PFSK-1 (cell line): ENCODE results near the gene CHST11.

Source experiments
- FOXP2 ChIP-seq: optimal IDR thresholded peaks from 2 replicates; pipeline ENCODE3; 2011; ENCODE audit warnings: borderline replicate concordance, control low read depth, inconsistent platforms; ENCODE audit not compliant: insufficient read depth; ENCODE audit errors: extremely low read length, extremely low read depth
- POLR2AphosphoS5 ChIP-seq: IDR thresholded peaks from 2 replicates; pipeline ENCODE4 v1.6.1; 2012; ENCODE audit warnings: low read depth, mild to moderate bottlenecking, control low read depth, low read length, moderate library complexity
- SIN3A ChIP-seq: IDR thresholded peaks from 2 replicates; pipeline ENCODE4 v1.6.1; 2012; ENCODE audit warnings: mild to moderate bottlenecking, low read length, moderate library complexity, borderline replicate concordance; ENCODE audit not compliant: insufficient read depth
- TAF1 ChIP-seq: IDR thresholded peaks from 2 replicates; pipeline ENCODE4 v1.6.1; 2012; ENCODE audit warnings: low read length, control low read depth, borderline replicate concordance; ENCODE audit not compliant: insufficient read depth
- TF ChIP-seq, protein P1 (sequence below), 2 experiments: IDR thresholded peaks; 2 replicates each; pipeline versions ENCODE4 v1.6.1 to v1.8.0; 2011 to 2012; ENCODE audit warnings: low read depth in 2 of 2, low read length in 2 of 2, control low read depth in 1 of 2, inconsistent platforms in 1 of 2, mild to moderate bottlenecking in 1 of 2, moderate library complexity in 1 of 2; ENCODE audit not compliant: insufficient read depth in 1 of 2

Gene CHST11

DNA sequence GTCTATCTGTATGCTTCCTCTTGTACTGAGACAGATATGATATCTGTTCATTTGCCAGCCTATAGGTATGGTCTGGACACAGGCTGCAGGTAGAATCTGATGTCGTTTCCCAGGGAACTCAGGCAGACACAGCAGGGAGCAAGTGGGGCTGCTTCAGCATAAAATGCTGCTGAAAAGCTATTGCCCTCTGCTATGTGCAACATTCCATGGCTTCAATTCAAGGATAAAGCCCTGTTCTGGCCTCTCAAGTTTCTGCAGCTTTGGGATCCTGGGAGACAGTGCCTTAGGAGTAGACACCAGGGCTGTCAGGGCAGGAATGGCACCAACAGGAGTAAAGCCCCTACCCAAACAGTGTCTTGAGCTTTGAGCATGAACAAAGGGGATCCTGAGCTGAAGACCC, 327.8 kb downstream of the CHST11 start:
- no peak for TF ChIP-seq FOXP2
- TF ChIP-seq, protein P1, sequence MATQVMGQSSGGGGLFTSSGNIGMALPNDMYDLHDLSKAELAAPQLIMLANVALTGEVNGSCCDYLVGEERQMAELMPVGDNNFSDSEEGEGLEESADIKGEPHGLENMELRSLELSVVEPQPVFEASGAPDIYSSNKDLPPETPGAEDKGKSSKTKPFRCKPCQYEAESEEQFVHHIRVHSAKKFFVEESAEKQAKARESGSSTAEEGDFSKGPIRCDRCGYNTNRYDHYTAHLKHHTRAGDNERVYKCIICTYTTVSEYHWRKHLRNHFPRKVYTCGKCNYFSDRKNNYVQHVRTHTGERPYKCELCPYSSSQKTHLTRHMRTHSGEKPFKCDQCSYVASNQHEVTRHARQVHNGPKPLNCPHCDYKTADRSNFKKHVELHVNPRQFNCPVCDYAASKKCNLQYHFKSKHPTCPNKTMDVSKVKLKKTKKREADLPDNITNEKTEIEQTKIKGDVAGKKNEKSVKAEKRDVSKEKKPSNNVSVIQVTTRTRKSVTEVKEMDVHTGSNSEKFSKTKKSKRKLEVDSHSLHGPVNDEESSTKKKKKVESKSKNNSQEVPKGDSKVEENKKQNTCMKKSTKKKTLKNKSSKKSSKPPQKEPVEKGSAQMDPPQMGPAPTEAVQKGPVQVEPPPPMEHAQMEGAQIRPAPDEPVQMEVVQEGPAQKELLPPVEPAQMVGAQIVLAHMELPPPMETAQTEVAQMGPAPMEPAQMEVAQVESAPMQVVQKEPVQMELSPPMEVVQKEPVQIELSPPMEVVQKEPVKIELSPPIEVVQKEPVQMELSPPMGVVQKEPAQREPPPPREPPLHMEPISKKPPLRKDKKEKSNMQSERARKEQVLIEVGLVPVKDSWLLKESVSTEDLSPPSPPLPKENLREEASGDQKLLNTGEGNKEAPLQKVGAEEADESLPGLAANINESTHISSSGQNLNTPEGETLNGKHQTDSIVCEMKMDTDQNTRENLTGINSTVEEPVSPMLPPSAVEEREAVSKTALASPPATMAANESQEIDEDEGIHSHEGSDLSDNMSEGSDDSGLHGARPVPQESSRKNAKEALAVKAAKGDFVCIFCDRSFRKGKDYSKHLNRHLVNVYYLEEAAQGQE (IDR thresholded peaks at IDR 0.05; ENCODE audit: insufficient read depth in 1 of 2, low read depth in 2 of 2, low read length in 2 of 2), result no peak
- no peak for TF ChIP-seq TAF1
- no peak for TF ChIP-seq POLR2AphosphoS5
- TF ChIP-seq SIN3A, result no peak

DNA sequence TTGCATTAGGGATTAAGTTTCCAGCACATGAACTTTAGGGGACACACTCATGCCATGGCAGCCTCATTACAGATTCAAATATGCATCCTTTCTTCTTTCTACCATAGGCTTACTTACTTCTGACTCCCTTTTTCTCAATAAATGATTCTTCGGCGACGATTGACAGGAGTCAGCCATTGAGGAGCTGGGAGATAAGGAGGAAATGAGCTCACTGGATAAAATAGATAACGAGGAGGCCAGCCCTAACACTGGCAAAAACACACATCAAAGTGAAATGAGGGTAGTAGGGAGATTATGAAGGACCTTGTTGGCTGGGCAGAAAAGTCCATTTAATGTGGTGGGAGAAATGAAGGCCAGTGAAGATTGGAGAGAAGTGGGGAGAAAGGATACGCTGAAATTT, 329.1 kb downstream of the CHST11 start:
- no peak for TF ChIP-seq POLR2AphosphoS5
- TF ChIP-seq SIN3A, result no peak
- TF ChIP-seq FOXP2, result no peak
- TF ChIP-seq, protein P1 (IDR thresholded peaks at IDR 0.05; ENCODE audit: insufficient read depth in 1 of 2, low read depth in 2 of 2, low read length in 2 of 2), result no peak
- no peak for TF ChIP-seq TAF1

DNA sequence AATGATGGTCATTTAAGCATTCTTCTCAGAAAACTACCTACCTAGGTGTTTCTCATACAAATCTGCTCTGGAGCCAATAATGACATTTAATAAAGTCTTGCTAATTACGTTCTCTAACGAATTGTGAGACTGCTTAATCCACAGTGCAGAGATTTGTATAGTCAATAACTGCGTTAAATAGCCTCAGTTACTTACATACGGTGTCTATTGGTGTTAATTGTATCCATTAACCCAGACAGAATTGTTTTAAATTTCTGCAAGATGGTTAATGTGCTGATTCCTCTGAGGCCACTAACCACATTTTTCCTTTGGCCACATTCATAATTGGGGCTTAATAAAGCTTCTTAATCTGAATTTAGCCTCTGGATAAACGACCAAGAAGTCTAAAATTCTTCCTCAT, 329.6 kb downstream of the CHST11 start:
- TF ChIP-seq SIN3A (no peak), TAF1 (no peak), POLR2AphosphoS5 (no peak), FOXP2 (no peak)
- TF ChIP-seq, protein P1 (IDR thresholded peaks at IDR 0.05; ENCODE audit: insufficient read depth in 1 of 2, low read depth in 2 of 2, low read length in 2 of 2), result no peak

DNA sequence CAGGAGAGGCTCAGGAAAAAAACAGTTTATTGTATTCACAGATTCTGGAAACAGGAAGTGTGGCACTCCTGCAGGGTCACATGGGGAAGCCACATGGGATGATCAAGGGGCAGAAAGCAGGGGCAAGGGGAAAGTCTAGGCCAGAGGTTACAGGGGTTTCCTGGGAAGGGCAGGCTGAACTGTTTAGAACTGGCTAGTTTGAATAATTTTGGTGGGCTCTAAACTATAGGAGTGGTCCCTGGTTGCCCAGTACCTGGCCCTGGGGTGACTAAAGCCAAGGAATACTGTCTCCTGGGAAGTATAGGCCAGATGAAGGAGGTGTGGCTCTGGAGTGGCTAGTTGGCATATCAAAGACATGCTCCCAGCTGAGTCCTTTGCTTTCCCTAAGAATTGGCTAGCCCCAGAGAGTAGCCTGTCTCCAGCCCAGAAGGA, 332.1 kb downstream of the CHST11 start:
- TF ChIP-seq POLR2AphosphoS5 (no peak), FOXP2 (no peak), SIN3A (no peak), TAF1 (no peak)
- TF ChIP-seq, protein P1 (IDR thresholded peaks at IDR 0.05; ENCODE audit: insufficient read depth in 1 of 2, low read depth in 2 of 2, low read length in 2 of 2), result no peak
